ENCODE results near the gene TMIE. TPM values are rescaled to one million over a fixed set of nuclear protein-coding genes. Genes with fewer than 3 reads are reported as not detected.

Gene TMIE
- total and polyA plus RNA-seq, 4 donors, result 0.32 to 0.71 (median 0.57) TPM

GRCh38 chr3:46705022-46705530 is 3.9 kb downstream of the TMIE start:
- H3K9me3 ChIP-seq (ENCODE audit: control insufficient read depth in 4 of 4, insufficient read depth in 3 of 4, low read length in 3 of 4), result no peaks in the 10 kb centered on the region
- H3K4me1 ChIP-seq (ENCODE audit: control insufficient read depth in 5 of 5, insufficient read depth in 5 of 5, low read length in 5 of 5), result peaks cover 0 to 11% (median 0%) of the 10 kb centered on the region in 5 donors
- no peak overlapping the region for H3K27ac ChIP-seq (ENCODE audit: low read depth in 1 of 2, low read length in 1 of 2)
- no peak overlapping the region for H3K4me3 ChIP-seq
- 23 to 24% methylated on average over 4 of the region's 4 CpGs for WGBS, 2 donors
- H3K9ac ChIP-seq (ENCODE audit: insufficient read depth in 1 of 2, low read length in 2 of 2), result no peak overlapping the region
- H3K27me3 ChIP-seq (ENCODE audit: control insufficient read depth in 3 of 3, insufficient read depth in 3 of 3, low read length in 2 of 3), result peaks cover 0 to 8% (median 5%) of the 10 kb centered on the region in 3 donors
- DNase-seq (peak; percentile 76 to 79 (median 77)), ATAC-seq (ENCODE audit: insufficient read depth, low FRiP score) (peak; percentile 55)
- TF ChIP-seq CTCF (IDR thresholded peaks at IDR 0.05; ENCODE audit: control extremely low read depth, extremely low read depth), result peak; percentile 98
- no peaks in the 10 kb centered on the region for H3K36me3 ChIP-seq (ENCODE audit: control insufficient read depth in 4 of 4, insufficient read depth in 4 of 4, low read length in 4 of 4)

- H3K36me3 ChIP-seq (ENCODE audit: control insufficient read depth in 4 of 4, insufficient read depth in 4 of 4, low read length in 4 of 4), result no peaks in the 10 kb centered on the region
- H3K4me3 ChIP-seq, result no peak overlapping the region
- ATAC-seq (ENCODE audit: insufficient read depth, low FRiP score) (no peak), DNase-seq (peak in 2 of 3 donors; percentile 8 to 12)
- H3K9me3 ChIP-seq (ENCODE audit: control insufficient read depth in 4 of 4, insufficient read depth in 3 of 4, low read length in 3 of 4), result no peaks in the 10 kb centered on the region
- TF ChIP-seq CTCF (IDR thresholded peaks at IDR 0.05; ENCODE audit: control extremely low read depth, extremely low read depth), result no peak
- peaks cover 0 to 8% (median 5%) of the 10 kb centered on the region in 3 donors for H3K27me3 ChIP-seq (ENCODE audit: control insufficient read depth in 3 of 3, insufficient read depth in 3 of 3, low read length in 2 of 3)
- H3K27ac ChIP-seq (ENCODE audit: low read depth in 1 of 2, low read length in 1 of 2), result no peak overlapping the region
- 84 to 87% methylated on average over 19 of the region's 19 CpGs for WGBS, 2 donors
- H3K9ac ChIP-seq (ENCODE audit: insufficient read depth in 1 of 2, low read length in 2 of 2), result no peak overlapping the region
- peaks cover 0 to 7% (median 0%) of the 10 kb centered on the region in 5 donors for H3K4me1 ChIP-seq (ENCODE audit: control insufficient read depth in 5 of 5, insufficient read depth in 5 of 5, low read length in 5 of 5)
Observed at GRCh38 chr3:46705751-46706552, 4.8 kb downstream of the TMIE start.

GRCh38 chr3:46706771-46707582 is 5.8 kb downstream of the TMIE start:
- H3K9ac ChIP-seq (ENCODE audit: insufficient read depth in 1 of 2, low read length in 2 of 2), result no peak overlapping the region
- 81 to 86% methylated on average over 13 of the region's 13 CpGs for WGBS, 2 donors
- no peak overlapping the region for H3K27ac ChIP-seq (ENCODE audit: low read depth in 1 of 2, low read length in 1 of 2)

More at GRCh38 chr3:46706771-46707582, 5.8 kb downstream of the TMIE start:
- Histone ChIP-seq H3K36me3 (ENCODE audit: control insufficient read depth in 4 of 4, insufficient read depth in 4 of 4, low read length in 4 of 4) (no peaks in the 10 kb centered on the region), H3K9me3 (ENCODE audit: control insufficient read depth in 4 of 4, insufficient read depth in 3 of 4, low read length in 3 of 4) (no peaks in the 10 kb centered on the region), H3K27me3 (ENCODE audit: control insufficient read depth in 3 of 3, insufficient read depth in 3 of 3, low read length in 2 of 3) (peaks cover 0 to 4% (median 3%) of the 10 kb centered on the region in 3 donors), H3K4me3 (no peak overlapping the region), H3K4me1 (ENCODE audit: control insufficient read depth in 5 of 5, insufficient read depth in 5 of 5, low read length in 5 of 5) (peaks cover 0 to 7% (median 0%) of the 10 kb centered on the region in 5 donors)
- TF ChIP-seq CTCF (IDR thresholded peaks at IDR 0.05; ENCODE audit: control extremely low read depth, extremely low read depth), result no peak
- ATAC-seq (ENCODE audit: insufficient read depth, low FRiP score) (no peak), DNase-seq (peak in 2 of 3 donors; percentile 11 to 17)
